ENCODE results near the gene PF4V1. TPM values are rescaled to one million over a fixed set of nuclear protein-coding genes. Genes with fewer than 3 reads are reported as not detected.

Gene PF4V1
- polyA plus RNA-seq, 1 donor: not detected

- DNase-seq: no peak
Measured at GRCh38 chr4:73847526-73848182, 5.4 kb upstream of the PF4V1 start.

- no peak for DNase-seq
Measured at GRCh38 chr4:73848183-73848777, 4.8 kb upstream of the PF4V1 start.

GRCh38 chr4:73850261-73850970 is 2.7 kb upstream of the PF4V1 start:
- no peak for DNase-seq

- DNase-seq: no peak
Measured at GRCh38 chr4:73851293-73851692, 1.8 kb upstream of the PF4V1 start.

GRCh38 chr4:73852771-73853170 is 325 bp upstream of the PF4V1 start:
- DNase-seq: no peak

DNA sequence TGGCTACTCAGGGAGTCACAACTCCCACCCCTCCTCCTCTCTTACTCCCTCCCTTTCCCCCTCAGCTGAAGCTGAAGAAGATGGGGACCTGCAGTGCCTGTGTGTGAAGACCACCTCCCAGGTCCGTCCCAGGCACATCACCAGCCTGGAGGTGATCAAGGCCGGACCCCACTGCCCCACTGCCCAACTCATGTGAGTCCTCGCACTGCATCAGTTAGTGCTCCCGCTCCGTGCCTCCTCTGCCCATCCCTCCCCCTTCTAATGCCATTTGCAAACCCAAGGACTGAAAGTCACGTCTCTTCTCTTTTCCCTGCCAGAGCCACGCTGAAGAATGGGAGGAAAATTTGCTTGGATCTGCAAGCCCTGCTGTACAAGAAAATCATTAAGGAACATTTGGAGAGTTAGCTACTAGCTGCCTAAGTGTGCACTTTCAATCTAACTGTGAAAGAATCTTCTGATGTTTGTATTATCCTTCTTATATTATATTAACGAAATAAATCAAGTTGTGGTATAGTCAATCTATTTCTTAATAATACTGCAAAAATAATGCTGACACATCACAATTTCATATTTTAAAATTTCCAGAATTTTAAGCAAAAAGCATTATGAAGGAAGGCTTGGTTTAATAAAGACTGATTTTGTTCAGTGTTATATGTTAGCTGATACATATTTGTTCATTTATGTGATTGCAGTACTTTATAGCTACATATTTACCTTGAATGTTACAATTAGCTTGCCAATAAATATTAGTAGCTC is 800 bp downstream of the PF4V1 start:
- DNase-seq: no peak

DNA sequence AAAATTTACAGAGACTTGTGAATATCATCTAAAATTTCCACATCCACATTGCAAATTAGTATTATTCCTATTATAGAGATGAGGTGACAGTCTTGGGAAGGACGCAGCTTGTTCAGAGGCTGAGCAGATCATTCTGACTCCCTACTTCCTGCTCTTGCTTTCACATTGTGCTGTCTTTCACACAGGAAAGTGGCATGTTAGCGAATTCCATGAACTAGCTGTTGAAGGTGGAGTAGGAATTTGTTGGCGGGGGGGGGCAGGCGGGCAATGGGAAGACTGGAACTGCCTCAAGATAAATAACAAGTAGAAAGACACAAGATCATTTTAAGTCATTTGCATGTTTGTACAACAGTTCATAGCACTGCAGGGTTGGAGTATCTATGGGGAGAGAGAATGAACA is 2.3 kb downstream of the PF4V1 start:
- no peak for DNase-seq

DNA sequence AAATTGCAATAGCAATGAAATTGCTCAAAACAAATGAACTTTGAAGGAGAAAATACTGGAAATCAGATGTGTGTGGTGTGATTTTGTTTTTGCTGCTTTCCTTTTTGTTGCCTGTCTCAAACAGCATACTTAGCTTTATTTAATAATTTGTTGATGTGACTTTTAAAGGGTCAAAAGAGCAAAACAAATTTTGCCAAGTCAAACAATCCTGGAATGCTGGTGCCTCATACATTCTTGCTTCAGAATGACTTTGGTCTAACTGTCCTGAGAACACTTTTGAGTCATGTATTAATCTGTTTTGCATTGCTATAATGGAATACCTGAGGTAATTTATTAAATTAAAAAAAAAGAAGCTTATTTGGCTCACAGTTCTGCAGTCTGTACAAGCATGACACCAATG is 3.4 kb downstream of the PF4V1 start:
- DNase-seq: no peak

DNA sequence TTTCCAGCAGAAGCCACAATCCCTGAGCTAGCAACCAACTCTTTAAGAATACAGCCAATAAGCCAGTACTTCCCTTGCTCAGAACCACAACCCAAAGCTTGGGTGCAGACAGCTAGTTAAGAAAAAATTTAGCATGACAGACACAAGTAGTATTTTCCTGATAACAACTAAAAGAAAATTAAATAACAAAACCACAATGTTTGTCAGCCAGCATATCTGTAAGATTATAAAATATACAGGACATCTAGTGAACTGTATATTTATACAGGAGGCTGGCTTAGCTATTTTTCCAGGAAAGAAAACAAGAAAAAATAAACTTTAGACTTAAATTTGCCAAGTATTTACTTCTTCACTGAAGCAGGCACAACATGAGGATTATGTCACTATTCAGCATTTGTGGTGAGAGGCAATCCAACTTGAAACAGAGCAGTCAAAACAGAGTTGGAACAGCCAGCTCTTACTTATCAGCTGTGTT is 6.6 kb downstream of the PF4V1 start:
- DNase-seq: no peak

- no peak for DNase-seq
Measured at GRCh38 chr4:73860181-73860580, 7.1 kb downstream of the PF4V1 start.

- DNase-seq: no peak
Measured at GRCh38 chr4:73860917-73861316, 7.8 kb downstream of the PF4V1 start.

- no peak for DNase-seq
Measured at GRCh38 chr4:73862322-73862721, 9.2 kb downstream of the PF4V1 start.

GRCh38 chr4:73864365-73864764 is 11.3 kb downstream of the PF4V1 start:
- no peak for DNase-seq

DNA sequence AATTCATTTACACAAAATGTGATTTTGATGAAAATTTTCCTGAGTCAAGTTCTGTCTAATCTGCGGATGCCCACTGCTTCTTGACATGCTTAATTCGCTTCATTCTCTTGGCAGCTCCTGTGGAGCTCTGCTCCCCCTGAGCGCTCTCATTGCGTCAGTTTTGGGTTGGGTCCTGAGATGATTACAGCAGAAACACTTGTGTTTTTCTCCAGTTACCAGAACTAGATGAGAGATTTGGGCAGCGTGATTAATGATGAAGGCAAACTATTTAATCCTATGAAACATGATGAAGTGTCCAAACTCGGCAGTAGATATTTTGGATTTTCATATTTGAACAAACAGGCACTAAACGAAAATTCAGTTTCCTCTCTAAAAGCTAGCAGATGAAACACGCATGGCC is 11.9 kb downstream of the PF4V1 start:
- DNase-seq: no peak

GRCh38 chr4:73865431-73866096 is 12.5 kb downstream of the PF4V1 start:
- no peak for DNase-seq

DNA sequence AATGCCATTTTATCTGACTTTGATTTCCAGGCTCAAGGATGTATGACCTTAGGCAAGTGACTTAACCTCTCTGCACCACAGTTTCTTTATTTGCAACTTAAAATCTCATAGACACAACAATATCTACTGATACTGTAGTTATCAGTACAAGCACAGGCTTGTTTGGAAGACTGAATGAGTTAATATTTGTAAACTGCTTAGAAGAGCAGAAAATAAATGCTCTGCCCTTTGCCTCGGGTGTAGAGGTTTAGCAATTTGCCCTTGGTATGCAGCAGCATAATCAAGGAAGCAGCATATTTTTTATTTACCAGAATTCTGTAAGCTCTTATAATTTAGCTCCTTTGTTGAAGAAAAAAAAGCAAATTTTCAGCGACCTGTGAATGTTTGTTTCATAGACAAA is 13.2 kb downstream of the PF4V1 start:
- DNase-seq: no peak

DNA sequence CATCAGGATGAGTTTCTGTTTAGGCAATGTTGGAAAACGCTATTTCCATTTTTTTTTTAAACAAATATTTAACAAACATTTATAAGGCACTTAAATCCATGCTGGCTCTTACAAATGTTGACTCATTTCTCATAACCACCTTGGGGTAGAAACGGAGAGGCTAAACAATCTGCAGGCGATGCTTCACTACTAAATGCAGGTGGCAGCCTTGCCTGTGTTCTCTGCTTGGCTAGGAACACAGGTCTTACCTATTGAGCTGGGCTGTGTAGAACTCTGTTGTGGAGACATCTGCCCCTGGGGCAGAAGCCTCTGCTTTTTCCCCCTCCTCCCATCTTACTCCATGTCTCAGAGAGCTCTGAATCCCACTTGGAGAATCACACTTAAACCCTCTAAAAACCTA is 14.7 kb downstream of the PF4V1 start:
- no peak for DNase-seq

- DNase-seq: no peak
Measured at GRCh38 chr4:73868206-73869129, 15.4 kb downstream of the PF4V1 start.

DNA sequence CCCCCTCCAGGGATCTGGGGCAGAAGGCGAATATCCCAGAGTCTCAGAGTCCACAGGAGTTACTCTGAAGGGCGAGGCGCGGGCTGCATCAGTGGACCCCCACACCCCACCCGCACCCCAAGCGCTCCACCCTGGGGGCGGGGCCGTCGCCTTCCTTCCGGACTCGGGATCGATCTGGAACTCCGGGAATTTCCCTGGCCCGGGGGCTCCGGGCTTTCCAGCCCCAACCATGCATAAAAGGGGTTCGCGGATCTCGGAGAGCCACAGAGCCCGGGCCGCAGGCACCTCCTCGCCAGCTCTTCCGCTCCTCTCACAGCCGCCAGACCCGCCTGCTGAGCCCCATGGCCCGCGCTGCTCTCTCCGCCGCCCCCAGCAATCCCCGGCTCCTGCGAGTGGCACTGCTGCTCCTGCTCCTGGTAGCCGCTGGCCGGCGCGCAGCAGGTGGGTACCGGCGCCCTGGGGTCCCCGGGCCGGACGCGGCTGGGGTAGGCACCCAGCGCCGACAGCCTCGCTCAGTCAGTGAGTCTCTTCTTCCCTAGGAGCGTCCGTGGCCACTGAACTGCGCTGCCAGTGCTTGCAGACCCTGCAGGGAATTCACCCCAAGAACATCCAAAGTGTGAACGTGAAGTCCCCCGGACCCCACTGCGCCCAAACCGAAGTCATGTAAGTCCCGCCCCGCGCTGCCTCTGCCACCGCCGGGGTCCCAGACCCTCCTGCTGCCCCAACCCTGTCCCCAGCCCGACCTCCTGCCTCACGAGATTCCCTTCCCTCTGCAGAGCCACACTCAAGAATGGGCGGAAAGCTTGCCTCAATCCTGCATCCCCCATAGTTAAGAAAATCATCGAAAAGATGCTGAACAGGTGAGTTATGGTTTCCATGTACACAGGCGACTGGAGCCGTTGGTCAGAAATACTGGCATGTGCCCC is 16.3 kb downstream of the PF4V1 start, which contains the start of gene CXCL1:
Gene CXCL1 (plus strand): TSS at position 264 of the 926 bp plus-strand sequence. CDS start 78 bp downstream, at position 342.
- DNase-seq: no peak

DNA sequence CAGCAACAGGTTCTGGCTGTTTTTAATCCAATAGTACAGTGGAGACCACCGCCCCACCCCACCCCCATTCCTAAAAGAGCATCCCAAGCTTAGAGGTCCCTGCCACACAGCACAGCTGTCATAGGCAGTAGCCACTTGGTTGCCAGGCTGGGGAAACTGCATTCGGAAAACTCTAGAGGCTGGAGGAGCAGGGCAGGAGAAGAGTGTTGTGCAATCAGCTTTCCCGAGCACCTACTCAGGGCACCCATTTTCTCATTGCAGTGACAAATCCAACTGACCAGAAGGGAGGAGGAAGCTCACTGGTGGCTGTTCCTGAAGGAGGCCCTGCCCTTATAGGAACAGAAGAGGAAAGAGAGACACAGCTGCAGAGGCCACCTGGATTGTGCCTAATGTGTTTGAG is 17.2 kb downstream of the PF4V1 start:
- no peak for DNase-seq
